HepG2 (cell line): ENCODE data around the gene FAM124A. TPM values are rescaled to one million over a fixed set of nuclear protein-coding genes. Genes with fewer than 3 reads are reported as not detected.

Experiments
- ARNT ChIP-seq: fragments of 450-650 bp; IDR thresholded peaks from 2 replicates; pipeline ENCODE4 v1.6.1; 2017
- CHD4 ChIP-seq: fragments of 200-600 bp; sonication (generic); IDR thresholded peaks from 2 replicates; pipeline ENCODE4 v1.7.0; 2017; ENCODE audit warnings: mild to moderate bottlenecking, low read length, borderline replicate concordance
- CREB1 ChIP-seq, 2 experiments: fragments of 450-650 bp in 1 of 2; IDR thresholded peaks; 2 replicates each; pipeline ENCODE4 v1.6.1; 2016 to 2017; ENCODE audit warnings: control low read depth in 1 of 2, mild to moderate bottlenecking in 1 of 2, missing compliant biosample characterization in 1 of 2, missing genetic modification characterization in 1 of 2
- FOSL2 ChIP-seq: sonication (generic); formaldehyde crosslinking; IDR thresholded peaks from 2 replicates; pipeline ENCODE4 v1.4.0; 2020; ENCODE audit warnings: missing genetic modification reagents
- GFI1 ChIP-seq: sonication (generic); formaldehyde crosslinking; IDR thresholded peaks from 2 replicates; pipeline ENCODE4 v1.5.0; 2020; ENCODE audit warnings: missing genetic modification reagents, mild to moderate bottlenecking, borderline replicate concordance
- HNF4G ChIP-seq, 2 experiments: sonication (generic) in 1 of 2; formaldehyde crosslinking in 1 of 2; IDR thresholded peaks; 2 replicates each; pipeline versions ENCODE4 v1.4.0 to v1.6.1; 2011 to 2020; ENCODE audit warnings: borderline replicate concordance in 2 of 2, low read depth in 2 of 2, mild to moderate bottlenecking in 2 of 2, low read length in 1 of 2, missing genetic modification reagents in 1 of 2, moderate library complexity in 1 of 2
- NFE2 ChIP-seq: sonication (generic); formaldehyde crosslinking; IDR thresholded peaks from 2 replicates; pipeline ENCODE4 v1.4.0; 2020; ENCODE audit warnings: missing genetic modification reagents
- PPARG ChIP-seq: conservative IDR thresholded peaks from 2 replicates; pipeline ENCODE4 v1.6.1; 2016; ENCODE audit warnings: missing biosample characterization, missing genetic modification reagents
- TEAD3 ChIP-seq: optimal IDR thresholded peaks from 2 replicates; pipeline ENCODE3; 2016; ENCODE audit warnings: borderline replicate concordance
- ZNF143 ChIP-seq: sonication (generic); formaldehyde crosslinking; IDR thresholded peaks from 2 replicates; pipeline ENCODE4 v1.4.0; 2020; ENCODE audit warnings: missing genetic modification reagents
- ZNF605 ChIP-seq: sonication (generic); formaldehyde crosslinking; IDR thresholded peaks from 2 replicates; pipeline ENCODE4 v1.8.0; 2022; ENCODE audit warnings: mild to moderate bottlenecking, missing genetic modification reagents
- polyA plus RNA-seq, 8 experiments: library from polyadenylated mRNA; depleted of rRNA in 3 of 8; stranded (reverse) in 7 of 8; unstranded in 1 of 8; fragments of >200 nt; fragmentation: Illumina TruSeq in 4 of 8; extraction: Trizol in 4 of 8; gene quantifications; 2 replicates each; pipeline versions ENCODE4 v1.2.1 to v1.2.3, GENCODE V29; 2011 to 2016; ENCODE audit warnings: low read depth in 4 of 8, missing spikeins in 1 of 8, mixed read lengths in 1 of 8; ENCODE audit not compliant: insufficient read depth in 1 of 8
- total RNA-seq, 5 experiments: library from RNA; depleted of rRNA; stranded (reverse); fragments of >200 nt; fragmentation: Illumina TruSeq; extraction: Trizol; gene quantifications; 2 replicates each; pipeline ENCODE4 v1.2.3, GENCODE V29; 2016; ENCODE audit warnings: low read depth in 1 of 5
- TF ChIP-seq, protein P1 (sequence below): IDR thresholded peaks from 2 replicates; pipeline ENCODE4 v1.4.0; 2020; ENCODE audit warnings: mild to moderate bottlenecking, missing genetic modification reagents
- TF ChIP-seq, protein P2 (sequence below): sonication (generic); formaldehyde crosslinking; IDR thresholded peaks from 2 replicates; pipeline ENCODE4 v1.8.0; 2022; ENCODE audit warnings: mild to moderate bottlenecking, missing genetic modification reagents
- TF ChIP-seq, protein P3 (sequence below): sonication (generic); formaldehyde crosslinking; IDR thresholded peaks from 2 replicates; pipeline ENCODE4 v1.5.0; 2020; ENCODE audit warnings: missing genetic modification reagents
- TF ChIP-seq, protein P4 (sequence below): sonication (generic); formaldehyde crosslinking; IDR thresholded peaks from 2 replicates; pipeline ENCODE4 v1.4.0; 2020; ENCODE audit warnings: low read depth, mild to moderate bottlenecking, missing genetic modification reagents
- TF ChIP-seq, protein P5 (sequence below): sonication (generic); formaldehyde crosslinking; IDR thresholded peaks from 2 replicates; pipeline ENCODE4 v1.5.1; 2020; ENCODE audit warnings: mild to moderate bottlenecking, missing genetic modification reagents, borderline replicate concordance

Gene FAM124A
- total and polyA plus RNA-seq, 2 of the 13 experiments (the other 11 are each of a cell fraction or from before 2014, with no cell fraction given) = not detected

DNA sequence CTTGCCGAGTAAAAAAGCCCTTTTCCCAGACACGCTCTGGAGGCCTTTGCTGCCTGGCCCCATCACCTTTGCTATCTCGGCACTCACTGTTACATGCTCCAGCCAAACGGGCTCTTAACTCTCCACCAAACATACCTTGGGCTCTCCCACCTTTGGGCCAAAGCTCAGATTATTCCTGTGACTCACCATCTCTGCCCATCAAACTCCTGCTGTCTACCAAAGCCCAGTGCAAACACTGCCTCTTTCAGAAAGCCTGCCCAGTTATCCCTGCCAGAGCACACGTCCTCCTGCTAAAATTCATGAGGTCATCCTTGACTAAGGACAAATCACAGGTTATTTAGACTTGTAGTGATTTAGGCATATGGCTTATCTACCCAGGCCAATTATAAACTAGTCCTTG, 69.1 kb downstream of the FAM124A start (continued):
- no peak for TF ChIP-seq CHD4
- TF ChIP-seq, protein P1, sequence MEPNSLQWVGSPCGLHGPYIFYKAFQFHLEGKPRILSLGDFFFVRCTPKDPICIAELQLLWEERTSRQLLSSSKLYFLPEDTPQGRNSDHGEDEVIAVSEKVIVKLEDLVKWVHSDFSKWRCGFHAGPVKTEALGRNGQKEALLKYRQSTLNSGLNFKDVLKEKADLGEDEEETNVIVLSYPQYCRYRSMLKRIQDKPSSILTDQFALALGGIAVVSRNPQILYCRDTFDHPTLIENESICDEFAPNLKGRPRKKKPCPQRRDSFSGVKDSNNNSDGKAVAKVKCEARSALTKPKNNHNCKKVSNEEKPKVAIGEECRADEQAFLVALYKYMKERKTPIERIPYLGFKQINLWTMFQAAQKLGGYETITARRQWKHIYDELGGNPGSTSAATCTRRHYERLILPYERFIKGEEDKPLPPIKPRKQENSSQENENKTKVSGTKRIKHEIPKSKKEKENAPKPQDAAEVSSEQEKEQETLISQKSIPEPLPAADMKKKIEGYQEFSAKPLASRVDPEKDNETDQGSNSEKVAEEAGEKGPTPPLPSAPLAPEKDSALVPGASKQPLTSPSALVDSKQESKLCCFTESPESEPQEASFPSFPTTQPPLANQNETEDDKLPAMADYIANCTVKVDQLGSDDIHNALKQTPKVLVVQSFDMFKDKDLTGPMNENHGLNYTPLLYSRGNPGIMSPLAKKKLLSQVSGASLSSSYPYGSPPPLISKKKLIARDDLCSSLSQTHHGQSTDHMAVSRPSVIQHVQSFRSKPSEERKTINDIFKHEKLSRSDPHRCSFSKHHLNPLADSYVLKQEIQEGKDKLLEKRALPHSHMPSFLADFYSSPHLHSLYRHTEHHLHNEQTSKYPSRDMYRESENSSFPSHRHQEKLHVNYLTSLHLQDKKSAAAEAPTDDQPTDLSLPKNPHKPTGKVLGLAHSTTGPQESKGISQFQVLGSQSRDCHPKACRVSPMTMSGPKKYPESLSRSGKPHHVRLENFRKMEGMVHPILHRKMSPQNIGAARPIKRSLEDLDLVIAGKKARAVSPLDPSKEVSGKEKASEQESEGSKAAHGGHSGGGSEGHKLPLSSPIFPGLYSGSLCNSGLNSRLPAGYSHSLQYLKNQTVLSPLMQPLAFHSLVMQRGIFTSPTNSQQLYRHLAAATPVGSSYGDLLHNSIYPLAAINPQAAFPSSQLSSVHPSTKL (CRISPR knock-in tag) = peak; percentile 16; the same call in 1 of the 2 replicates
- TF ChIP-seq HNF4G (IDR thresholded peaks at IDR 0.05; ENCODE audit: borderline replicate concordance, low read depth, low read length) = no peak
- no peak for TF ChIP-seq HNF4G (CRISPR knock-in tag; IDR thresholded peaks at IDR 0.05; ENCODE audit: borderline replicate concordance, low read depth)
- TF ChIP-seq, protein P2, sequence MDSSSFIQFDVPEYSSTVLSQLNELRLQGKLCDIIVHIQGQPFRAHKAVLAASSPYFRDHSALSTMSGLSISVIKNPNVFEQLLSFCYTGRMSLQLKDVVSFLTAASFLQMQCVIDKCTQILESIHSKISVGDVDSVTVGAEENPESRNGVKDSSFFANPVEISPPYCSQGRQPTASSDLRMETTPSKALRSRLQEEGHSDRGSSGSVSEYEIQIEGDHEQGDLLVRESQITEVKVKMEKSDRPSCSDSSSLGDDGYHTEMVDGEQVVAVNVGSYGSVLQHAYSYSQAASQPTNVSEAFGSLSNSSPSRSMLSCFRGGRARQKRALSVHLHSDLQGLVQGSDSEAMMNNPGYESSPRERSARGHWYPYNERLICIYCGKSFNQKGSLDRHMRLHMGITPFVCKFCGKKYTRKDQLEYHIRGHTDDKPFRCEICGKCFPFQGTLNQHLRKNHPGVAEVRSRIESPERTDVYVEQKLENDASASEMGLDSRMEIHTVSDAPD (CRISPR knock-in tag) = peak; percentile 66; the same call in 1 of the 2 replicates
- peak; percentile 75 for TF ChIP-seq FOSL2
- TF ChIP-seq, protein P3, sequence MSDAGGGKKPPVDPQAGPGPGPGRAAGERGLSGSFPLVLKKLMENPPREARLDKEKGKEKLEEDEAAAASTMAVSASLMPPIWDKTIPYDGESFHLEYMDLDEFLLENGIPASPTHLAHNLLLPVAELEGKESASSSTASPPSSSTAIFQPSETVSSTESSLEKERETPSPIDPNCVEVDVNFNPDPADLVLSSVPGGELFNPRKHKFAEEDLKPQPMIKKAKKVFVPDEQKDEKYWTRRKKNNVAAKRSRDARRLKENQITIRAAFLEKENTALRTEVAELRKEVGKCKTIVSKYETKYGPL = no peak
- 0 out of 2 replicates have a peak, but pooled peaks have one; percentile 26 for TF ChIP-seq PPARG (CRISPR knock-in tag)
- TF ChIP-seq ZNF605 (CRISPR knock-in tag) = no peak
- no peak for TF ChIP-seq ZNF143 (CRISPR knock-in tag)
- TF ChIP-seq, protein P4, sequence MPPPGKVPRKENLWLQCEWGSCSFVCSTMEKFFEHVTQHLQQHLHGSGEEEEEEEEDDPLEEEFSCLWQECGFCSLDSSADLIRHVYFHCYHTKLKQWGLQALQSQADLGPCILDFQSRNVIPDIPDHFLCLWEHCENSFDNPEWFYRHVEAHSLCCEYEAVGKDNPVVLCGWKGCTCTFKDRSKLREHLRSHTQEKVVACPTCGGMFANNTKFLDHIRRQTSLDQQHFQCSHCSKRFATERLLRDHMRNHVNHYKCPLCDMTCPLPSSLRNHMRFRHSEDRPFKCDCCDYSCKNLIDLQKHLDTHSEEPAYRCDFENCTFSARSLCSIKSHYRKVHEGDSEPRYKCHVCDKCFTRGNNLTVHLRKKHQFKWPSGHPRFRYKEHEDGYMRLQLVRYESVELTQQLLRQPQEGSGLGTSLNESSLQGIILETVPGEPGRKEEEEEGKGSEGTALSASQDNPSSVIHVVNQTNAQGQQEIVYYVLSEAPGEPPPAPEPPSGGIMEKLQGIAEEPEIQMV (CRISPR knock-in tag) = no peak
- peak; percentile 6 for TF ChIP-seq TEAD3 (CRISPR knock-in tag)
- TF ChIP-seq NFE2 (CRISPR knock-in tag) = no peak
- peak; percentile 33; the same call in 1 of the 2 replicates for TF ChIP-seq GFI1 (CRISPR knock-in tag)
- TF ChIP-seq ARNT = no peak
- TF ChIP-seq, protein P5, sequence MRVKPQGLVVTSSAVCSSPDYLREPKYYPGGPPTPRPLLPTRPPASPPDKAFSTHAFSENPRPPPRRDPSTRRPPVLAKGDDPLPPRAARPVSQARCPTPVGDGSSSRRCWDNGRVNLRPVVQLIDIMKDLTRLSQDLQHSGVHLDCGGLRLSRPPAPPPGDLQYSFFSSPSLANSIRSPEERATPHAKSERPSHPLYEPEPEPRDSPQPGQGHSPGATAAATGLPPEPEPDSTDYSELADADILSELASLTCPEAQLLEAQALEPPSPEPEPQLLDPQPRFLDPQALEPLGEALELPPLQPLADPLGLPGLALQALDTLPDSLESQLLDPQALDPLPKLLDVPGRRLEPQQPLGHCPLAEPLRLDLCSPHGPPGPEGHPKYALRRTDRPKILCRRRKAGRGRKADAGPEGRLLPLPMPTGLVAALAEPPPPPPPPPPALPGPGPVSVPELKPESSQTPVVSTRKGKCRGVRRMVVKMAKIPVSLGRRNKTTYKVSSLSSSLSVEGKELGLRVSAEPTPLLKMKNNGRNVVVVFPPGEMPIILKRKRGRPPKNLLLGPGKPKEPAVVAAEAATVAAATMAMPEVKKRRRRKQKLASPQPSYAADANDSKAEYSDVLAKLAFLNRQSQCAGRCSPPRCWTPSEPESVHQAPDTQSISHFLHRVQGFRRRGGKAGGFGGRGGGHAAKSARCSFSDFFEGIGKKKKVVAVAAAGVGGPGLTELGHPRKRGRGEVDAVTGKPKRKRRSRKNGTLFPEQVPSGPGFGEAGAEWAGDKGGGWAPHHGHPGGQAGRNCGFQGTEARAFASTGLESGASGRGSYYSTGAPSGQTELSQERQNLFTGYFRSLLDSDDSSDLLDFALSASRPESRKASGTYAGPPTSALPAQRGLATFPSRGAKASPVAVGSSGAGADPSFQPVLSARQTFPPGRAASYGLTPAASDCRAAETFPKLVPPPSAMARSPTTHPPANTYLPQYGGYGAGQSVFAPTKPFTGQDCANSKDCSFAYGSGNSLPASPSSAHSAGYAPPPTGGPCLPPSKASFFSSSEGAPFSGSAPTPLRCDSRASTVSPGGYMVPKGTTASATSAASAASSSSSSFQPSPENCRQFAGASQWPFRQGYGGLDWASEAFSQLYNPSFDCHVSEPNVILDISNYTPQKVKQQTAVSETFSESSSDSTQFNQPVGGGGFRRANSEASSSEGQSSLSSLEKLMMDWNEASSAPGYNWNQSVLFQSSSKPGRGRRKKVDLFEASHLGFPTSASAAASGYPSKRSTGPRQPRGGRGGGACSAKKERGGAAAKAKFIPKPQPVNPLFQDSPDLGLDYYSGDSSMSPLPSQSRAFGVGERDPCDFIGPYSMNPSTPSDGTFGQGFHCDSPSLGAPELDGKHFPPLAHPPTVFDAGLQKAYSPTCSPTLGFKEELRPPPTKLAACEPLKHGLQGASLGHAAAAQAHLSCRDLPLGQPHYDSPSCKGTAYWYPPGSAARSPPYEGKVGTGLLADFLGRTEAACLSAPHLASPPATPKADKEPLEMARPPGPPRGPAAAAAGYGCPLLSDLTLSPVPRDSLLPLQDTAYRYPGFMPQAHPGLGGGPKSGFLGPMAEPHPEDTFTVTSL (CRISPR knock-in tag) = peak; percentile 41; the same call in 1 of the 2 replicates
- 0 out of 2 replicates have a peak, but pooled peaks have one; percentile 14 for TF ChIP-seq CREB1 (IDR thresholded peaks at IDR 0.05)
- TF ChIP-seq CREB1 (CRISPR knock-in tag; IDR thresholded peaks at IDR 0.05) = no peak
